HK-2 (cell line): Measurements from ENCODE around the gene APP.

Experiments
- DNase-seq: peaks from one replicate; pipeline ENCODE4 v3.0.0-alpha.2; 2018; ENCODE audit not compliant: unreplicated experiment

APP gene

DNA sequence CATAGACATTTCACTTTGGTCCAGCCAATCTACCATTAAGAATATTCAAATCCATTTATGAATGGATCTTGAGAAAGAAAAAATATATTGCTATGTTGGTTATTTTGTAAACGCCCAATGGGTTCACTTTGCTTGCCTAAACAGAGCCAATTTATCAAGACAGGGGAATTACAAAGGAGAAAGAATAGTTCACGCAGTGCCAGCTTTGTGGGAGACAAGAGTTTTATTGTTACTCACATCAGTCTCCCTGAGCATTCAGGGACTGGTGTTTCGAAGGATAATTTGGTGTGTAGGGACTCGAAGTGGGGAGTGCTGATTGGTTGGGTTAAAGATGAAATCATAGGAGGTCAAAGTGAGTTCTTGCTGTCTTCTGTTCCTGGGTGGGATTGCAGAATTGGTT, 300.5 kb downstream of the APP start:
- no peak for DNase-seq

DNA sequence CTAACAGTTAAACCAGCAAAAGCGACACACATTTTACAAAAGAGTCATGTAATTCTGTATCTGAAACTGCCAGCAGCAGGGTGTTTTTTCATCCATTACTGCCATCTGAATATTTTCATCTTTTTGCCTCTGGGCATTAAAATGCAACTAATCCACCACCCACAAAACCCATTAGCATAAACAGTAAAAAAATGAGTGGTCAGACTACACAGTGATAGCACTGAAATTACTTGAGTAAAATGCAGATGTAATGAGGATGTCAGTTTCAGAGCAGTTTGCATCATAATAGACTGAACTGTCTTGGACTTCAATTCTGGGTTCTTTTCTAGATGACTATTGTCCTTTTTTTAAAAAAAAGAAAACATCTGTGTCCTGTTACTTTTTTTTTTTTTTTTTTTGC, 303.5 kb downstream of the APP start:
- no peak for DNase-seq

DNA sequence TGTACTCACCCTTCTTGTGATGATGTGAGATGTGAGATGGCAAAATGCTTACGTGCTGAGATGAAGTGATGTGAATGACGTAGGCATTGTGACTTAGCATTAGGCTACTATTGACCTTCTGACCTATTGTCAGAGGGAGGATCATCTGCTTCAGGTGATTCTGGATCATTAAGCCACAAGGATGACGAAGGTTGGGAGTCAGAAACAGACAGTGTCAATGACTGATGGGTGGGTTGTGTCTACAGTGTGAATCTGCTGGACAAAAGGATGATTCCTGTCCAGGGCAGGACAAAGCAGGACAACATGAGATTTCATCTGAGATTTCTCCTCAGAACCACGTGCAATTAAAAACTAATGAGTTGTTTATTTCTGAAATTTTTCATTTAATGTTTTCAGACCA, 306.8 kb downstream of the APP start:
- DNase-seq = no peak

DNA sequence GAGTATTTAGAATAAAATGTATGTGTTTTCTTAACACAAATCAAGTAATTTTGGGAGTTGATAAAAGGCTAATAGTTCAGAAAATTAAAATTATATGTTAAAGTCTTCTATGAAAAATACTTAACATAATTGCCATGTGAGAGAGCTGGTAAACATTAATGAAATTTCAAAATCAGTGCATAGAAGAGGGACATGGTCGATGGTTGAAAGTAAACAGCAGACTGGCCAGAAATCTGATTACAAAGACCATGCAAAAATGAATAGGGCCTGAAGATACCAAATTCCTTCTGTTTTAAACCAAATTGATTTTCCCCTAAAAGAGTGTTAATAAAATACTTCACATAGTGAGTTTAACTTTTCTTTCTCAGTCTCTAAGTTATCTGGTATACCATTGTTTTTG, 307.5 kb downstream of the APP start:
- no peak for DNase-seq

DNA sequence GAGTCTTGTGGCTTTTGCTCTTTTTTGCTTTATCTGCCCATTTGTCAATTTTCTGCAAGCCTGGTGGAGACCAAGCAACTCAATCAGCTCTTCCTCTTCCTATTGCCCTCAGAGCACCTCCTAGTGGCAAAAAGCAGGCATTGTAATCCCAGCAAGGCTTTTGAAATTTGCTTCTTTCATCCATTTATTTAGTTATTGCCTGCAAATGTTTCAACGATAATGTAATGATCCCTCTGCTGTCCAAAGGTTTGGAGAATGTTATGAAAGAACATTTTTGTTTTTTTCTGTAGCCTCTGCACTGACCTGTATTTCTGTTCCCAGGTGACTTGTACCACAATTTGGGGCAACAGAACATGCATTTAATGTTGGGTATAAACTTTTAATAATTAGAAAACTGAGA, 308.0 kb downstream of the APP start:
- DNase-seq = no peak

DNA sequence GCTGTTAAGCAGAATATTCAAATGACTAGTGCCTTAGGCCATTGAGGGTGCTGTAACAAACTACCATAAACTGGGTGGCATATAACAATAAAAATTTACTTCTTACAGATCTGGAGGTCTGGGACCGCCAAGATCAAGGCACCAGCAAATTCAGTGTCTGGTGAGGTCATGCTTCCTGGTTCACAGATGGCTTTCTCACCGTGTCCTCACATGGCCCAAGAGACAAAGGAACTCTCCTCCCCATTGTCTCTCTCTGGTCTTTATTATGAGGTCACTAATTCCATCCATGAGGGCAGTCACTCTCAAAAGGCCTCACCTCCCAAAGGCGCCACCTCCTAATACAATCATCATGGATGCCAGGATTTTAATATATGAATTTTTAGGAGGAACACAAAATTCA, 308.5 kb downstream of the APP start:
- no peak for DNase-seq

DNA sequence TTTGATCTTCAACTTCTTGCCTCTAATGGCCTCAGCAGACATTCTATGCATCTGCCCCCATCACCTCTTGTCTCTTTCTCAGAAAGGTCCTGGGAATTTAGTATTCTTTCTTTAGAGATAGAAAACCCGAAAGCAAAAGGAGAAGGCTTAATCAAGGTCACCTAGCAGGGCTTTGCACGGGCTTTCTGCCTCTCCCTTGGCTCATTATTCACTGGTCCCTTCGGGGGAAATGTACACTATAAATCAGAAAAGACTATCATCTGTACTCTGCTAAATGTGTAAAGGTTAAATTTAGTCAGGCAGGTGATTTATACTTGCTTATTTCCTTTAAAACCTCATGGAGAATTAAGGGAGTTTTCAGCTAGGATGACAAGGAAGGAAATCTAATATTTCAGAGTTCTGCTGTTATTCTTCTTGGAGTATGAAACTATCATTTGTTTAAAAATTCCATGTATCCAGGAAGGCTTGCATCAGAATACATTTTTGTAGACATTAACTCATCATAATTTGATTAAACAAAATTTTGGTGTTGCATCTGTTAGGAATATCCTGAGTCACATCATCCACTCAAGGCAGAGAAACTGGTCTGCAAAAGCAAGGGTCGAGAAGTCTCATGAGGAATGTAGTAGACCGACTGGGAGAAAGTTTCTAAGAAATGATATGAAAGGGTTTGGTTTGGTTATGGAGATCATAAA, 311.2 kb downstream of the APP start:
- DNase-seq = no peak

DNA sequence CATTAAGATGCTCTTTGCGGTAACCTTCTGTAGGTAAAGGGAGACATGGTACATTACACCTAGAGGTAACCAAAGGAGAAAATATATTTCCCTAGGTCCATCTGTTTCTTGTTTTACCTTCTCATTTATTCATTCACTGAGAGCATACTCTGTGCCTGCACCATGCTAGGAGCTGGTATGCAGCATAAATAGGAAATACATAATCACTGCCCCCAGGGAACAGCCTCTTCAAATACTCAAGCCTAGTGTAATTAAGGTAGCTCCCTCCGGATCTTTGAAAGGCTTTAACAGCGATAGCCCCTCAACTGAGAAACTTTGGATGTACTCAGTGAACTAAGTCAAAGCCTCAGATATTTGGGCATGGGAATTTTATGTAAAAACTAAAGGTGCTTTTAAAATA, 312.2 kb downstream of the APP start:
- DNase-seq = no peak

DNA sequence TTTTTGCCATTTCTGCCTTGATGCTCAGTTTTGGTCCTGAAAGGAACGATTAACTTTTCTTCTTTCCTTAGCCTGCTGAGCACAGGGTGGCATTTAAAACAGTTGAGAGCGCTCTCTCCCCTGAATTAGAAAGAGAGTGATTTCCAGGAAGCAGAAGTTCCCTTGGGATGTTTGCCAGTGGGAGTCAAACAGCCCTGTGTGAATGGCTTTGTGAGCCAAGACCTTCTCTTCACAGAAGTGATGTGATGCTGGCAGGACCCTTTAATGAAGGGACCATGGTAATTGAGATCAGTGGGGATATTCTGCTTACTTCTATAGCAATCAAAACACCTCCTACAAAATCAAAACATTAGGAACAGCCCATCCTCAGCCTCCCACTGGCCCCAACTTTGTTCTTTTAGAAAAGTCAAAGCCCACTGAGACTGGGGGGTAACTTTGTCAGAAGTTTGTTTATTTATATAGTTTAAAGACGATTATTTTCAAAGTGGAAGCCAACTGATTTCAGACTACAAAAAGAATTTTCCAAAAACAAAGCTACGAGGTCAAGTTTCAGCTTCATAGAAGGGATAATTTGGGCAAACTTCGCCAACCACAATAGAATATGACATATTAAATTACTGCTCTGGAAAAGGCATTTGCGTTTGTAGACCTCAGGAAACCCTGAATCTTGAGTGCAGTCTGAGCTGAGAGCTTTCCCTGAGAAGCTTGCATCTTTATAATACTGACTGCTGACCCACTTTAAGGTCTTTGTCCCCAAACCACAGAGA, 313.1 kb downstream of the APP start:
- no peak for DNase-seq

DNA sequence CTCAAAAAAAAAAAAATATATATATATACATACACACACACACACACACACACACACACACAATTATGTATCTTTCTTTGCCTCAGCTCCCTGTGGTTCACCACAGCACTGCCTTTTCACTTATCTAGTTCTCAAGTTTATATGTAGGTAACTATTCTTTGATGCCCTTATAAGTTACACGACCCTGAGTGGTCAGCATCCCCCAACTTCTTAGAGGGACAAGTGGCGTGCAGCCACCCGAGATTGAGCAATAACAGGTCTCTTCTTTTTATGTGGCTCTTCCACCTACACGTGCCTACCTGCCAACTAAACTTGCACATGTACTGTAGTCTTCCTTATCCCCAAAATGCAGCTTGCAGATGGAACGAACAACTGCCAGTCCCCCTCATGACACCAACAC, 315.0 kb downstream of the APP start:
- no peak for DNase-seq

DNA sequence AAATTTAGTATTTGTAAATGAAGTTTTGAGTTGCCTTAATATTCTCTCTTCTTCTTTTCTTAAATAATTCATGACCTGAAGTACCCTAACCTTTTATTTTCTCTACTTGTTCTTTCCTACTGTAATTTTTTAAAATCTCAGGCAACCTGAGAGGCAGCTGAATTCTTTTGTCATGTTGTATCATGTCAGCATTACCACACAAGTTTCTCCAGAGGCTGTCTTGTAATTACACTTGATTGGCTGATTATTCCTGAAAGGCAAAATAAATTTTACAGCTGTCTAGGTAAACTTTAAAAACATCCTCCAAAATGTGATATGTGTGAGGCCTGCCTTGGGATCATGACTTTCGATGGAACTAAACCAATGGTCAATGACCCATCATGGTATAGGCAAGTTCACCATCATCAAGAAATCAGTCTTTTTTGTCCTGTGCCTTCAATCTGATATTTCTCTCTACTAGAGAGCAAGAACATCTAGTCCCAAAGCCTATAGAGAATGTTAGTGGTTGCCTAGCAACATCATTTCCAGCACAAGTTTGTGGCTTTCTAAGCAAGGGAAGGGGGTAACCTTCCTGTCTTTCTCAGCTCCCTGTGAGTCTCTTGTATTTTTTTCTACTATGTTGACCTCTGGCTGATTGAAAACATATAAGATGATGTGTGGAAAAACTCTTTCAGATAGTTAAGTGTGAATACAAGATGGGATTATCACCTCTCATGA, 320.3 kb downstream of the APP start:
- no peak for DNase-seq

DNA sequence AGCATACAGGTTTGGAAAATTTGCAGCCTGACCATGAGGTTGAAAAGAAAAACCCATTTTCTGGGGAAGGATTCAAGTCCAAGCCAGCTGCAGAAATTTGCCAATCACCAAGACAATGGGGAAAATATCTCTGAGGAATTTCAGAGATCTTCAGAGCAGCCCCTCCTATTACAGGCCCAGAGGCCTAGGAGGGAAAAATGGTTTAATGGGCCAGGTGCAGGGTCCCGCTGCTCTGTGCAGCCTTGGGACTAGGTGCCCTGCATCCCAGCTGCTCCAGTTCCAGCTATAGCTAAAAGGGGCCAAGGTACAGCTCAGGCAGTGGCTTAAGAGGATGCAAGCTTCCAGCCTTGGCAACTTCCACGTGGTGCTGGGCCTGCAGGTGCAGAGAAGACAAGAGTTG, 322.3 kb downstream of the APP start:
- no peak for DNase-seq

DNA sequence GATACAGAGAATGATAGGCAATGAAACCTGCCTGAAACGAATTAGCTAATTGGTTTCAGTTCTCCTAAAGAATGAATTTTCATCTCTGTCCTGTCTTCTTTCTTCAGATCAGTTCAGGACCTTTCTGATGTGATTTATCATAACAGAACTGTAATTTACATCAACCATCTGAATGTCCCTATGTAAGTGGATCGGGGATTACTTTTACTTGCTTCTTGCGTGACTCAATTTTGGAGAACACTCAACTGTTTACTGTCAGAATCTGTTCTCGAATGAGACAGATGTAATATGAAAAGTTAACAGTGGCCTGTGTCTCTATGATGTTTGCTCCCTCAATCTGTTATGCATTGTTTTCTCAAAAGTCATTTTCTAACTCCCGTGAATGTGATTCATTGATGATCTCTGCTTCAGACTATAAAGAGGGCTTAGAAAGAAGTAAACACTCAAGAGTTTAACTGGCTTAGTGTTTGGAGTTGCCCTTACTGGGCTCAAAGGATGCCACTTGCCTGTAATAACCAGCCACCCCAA, 324.8 kb downstream of the APP start:
- DNase-seq = no peak

DNA sequence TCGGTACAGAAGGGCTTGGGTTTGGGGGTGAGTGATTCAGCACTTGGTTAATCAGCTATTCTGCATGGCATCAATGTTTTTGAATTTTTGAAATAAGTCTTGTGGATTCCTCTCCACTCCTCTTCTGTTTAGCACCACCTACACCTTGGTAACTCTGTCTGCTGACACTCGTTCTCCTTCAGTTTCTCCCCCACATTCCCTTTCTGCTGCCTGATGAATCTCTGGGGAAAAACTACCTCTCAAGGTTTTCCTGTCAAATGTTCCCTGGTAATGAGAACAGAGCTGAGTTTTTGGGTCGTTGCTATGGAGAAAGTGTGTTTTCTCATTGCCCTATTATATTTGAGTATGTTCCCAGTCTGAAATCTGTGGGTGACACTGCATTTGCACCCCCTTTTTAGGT, 327.6 kb downstream of the APP start:
- DNase-seq = no peak

DNA sequence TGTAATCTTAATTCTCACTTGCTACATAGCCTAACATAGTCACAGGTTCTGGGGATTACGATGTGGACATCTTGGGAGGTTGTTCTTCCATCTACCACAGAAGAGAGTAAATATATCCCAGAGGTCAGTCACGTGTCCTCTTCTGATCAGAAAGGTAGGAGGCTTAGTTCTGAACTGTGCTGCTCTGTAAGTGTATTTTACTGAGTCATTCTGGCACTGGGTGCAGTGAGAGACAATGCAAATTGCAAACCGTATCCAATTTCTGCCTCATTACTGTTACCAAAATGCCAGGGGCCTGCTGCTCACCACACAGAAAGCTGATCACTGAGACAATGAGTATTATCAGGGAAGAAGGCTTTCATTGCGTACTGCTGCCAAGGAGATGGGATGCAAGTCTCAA, 331.8 kb downstream of the APP start:
- DNase-seq = no peak

DNA sequence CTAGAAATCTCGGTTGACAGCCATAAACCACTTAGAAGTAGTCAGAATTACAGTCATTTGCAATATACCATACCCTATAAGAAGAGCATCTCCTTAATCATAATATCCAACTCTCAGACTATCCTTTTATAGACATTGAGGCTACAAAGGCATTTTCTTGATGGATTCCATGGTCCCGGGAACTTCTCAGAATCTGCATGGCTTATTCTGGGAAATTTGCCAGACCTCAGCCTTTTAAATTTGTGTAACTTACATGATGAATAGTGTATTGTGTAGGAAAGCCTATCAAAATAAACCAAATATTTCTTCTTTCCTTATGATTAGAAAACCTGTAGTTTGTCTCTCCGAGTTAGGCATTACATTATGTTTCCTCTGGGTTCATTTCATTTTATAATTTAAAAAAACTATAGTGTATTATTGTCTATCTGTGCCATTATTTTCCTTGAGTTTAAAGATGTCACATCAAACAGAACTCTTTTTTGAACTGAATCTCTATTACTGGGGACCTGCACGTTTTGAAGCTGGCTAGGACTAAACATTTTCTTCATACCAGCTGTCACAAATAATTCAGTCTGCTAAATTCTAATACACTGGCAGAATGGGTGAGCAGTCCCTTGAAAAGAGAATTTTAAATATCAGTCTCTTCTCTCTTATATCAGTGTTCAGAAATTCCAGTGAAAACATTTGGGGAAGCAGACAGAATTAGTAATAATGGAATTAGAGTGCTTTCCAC, 332.9 kb downstream of the APP start:
- no peak for DNase-seq

DNA sequence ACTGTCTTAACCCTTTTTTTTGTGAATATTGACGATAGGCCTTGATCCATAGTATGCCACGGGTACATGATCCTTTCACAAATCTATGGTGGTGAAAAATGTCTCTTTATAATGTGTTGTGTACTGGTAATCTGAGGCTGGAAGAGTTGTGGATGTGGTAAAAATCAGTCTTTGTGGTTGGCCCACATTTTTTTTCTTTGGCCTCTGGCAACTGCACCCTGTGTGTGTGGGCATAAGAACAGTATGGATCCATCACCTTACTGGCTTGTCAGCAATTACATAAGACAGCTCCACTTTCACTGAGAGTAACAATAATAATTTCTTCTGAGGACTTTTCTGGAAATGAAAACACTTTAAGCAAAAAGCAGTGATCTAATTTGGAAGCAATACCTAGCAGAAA, 334.2 kb downstream of the APP start:
- DNase-seq = no peak

DNA sequence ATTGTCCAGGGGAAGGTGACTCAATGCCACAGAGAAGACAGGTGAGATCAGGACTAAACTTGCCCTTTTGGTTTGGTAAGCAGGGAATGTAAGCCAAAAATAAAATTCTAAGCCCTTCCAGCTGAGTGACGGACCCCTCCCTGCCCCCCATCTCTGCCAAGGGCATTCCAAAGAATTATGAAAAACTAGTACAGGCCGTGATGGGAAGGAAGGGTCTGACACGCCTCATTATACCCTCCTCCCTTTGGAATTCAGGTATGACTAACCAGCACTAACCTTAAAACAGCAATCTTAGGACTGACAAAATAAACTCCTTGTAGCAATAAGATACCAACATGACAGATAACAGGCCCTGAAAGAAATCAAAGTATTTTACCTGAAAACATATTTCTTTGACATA, 336.2 kb downstream of the APP start:
- DNase-seq = no peak

DNA sequence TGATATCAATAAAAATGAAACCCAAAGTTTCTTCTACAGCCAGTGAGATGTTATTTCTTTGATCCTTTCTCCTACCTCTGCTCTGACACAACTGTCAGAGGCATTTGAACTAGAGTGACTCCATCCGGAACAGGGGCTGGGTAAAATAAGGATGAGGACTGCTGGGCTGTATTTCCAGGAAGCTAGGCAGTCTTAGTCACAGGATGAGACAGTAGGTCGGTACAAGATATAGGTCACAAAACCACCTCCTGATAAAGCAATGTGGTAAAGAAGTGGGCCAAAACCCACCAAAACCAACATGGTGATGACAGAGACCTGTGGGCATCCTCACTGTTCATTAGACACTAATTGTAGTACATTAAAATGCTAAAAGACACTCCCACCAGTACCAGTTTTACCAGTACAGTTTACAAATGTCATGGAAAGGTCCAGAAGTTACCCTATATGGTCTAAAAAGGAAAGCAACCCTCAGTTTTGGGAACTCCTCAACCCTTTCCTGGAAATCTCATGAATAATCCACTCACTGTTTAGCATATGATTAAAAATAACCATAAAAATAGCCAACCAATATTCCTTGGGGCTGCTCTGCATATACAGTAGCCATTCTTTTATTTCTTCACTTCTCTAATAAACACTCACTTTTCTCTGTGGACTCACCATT, 339.1 kb downstream of the APP start:
- DNase-seq = no peak
